Prostate gland (tissue), 2 donors: ENCODE data around the gene CRABP2.

ENCODE experiments used
- POLR2AphosphoS5 ChIP-seq: sonication (generic); formaldehyde crosslinking; IDR thresholded peaks from one replicate; pipeline ENCODE4 v1.6.1; 2017; ENCODE audit warnings: antibody characterized with exemption
- TF ChIP-seq, protein P1 (sequence below), 4 experiments: fragments of 200-600 bp in 2 of 4; fragments of 450-650 bp in 2 of 4; sonication (generic) in 2 of 4; IDR thresholded peaks; 1 replicate in 3 of 4; 2 replicates in 1 of 4; pipeline ENCODE4 v1.5.1; 2016 to 2019; ENCODE audit warnings: antibody characterized with exemption in 4 of 4, mild to moderate bottlenecking in 2 of 4, moderate library complexity in 2 of 4

- no peak for TF ChIP-seq POLR2AphosphoS5
- TF ChIP-seq, protein P1, sequence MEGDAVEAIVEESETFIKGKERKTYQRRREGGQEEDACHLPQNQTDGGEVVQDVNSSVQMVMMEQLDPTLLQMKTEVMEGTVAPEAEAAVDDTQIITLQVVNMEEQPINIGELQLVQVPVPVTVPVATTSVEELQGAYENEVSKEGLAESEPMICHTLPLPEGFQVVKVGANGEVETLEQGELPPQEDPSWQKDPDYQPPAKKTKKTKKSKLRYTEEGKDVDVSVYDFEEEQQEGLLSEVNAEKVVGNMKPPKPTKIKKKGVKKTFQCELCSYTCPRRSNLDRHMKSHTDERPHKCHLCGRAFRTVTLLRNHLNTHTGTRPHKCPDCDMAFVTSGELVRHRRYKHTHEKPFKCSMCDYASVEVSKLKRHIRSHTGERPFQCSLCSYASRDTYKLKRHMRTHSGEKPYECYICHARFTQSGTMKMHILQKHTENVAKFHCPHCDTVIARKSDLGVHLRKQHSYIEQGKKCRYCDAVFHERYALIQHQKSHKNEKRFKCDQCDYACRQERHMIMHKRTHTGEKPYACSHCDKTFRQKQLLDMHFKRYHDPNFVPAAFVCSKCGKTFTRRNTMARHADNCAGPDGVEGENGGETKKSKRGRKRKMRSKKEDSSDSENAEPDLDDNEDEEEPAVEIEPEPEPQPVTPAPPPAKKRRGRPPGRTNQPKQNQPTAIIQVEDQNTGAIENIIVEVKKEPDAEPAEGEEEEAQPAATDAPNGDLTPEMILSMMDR (IDR thresholded peaks at IDR 0.05), result no peak
Measured at GRCh38 chr1:156697481-156697880, 7.9 kb downstream of the CRABP2 start.
